Colon (tissue), 2 donors: ENCODE measurements around the gene KRTAP10-10.
"Not testable (repeated sequence)": the region's sequence is repeated elsewhere in the genome, so short reads cannot be mapped to it uniquely, and the experiment has no call there.

ENCODE experiments used
- FAIRE-seq: peaks from 2 replicates; lab custom pipeline; 2012; peaks lifted over from hg19 to GRCh38; lab: Jason Lieb, UNC
- donor health status: control.
- donor health status: control.

The KRTAP10-10 gene, protein sequence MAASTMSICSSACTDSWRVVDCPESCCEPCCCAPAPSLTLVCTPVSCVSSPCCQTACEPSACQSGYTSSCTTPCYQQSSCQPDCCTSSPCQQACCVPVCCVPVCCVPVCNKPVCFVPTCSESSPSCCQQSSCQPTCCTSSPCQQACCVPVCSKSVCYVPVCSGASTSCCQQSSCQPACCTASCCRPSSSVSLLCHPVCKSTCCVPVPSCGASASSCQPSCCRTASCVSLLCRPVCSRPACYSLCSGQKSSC

DNA sequence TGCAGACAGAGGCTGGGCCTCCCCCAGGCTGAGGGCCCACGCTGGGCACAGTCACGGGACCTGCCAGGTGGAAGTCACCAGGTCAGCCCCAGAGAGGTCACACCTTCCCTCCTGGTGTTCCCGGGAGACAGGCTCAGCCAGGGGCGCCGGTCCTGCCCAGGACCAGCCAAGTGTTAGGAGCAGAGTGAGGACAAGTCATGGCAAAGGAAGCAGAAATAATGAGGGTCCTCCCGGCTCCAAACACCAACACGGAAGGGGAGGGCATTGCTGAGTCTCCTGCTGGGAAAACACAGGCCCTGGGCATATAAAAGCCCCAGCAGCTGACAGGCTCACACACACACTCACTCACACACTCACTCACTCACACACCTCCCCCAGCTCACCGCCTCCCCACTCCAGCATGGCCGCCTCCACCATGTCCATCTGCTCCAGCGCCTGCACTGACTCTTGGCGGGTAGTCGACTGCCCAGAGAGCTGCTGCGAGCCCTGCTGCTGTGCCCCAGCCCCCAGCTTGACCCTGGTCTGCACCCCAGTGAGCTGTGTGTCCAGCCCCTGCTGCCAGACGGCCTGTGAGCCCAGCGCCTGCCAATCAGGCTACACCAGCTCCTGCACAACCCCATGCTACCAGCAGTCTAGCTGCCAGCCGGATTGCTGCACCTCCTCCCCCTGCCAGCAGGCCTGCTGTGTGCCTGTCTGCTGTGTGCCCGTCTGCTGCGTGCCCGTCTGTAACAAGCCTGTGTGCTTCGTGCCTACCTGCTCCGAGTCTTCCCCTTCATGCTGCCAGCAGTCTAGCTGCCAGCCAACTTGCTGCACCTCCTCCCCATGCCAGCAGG is at the start of gene KRTAP10-10:
TSS of gene KRTAP10-10 (plus strand) at position 339 of the 833 bp plus-strand sequence. CDS start at position 401, 62 bp downstream.
- FAIRE-seq = no peak

GRCh38 chr21:44589094-44589493 is 48.1 kb upstream of the KRTAP10-10 start:
- FAIRE-seq = no peak

DNA sequence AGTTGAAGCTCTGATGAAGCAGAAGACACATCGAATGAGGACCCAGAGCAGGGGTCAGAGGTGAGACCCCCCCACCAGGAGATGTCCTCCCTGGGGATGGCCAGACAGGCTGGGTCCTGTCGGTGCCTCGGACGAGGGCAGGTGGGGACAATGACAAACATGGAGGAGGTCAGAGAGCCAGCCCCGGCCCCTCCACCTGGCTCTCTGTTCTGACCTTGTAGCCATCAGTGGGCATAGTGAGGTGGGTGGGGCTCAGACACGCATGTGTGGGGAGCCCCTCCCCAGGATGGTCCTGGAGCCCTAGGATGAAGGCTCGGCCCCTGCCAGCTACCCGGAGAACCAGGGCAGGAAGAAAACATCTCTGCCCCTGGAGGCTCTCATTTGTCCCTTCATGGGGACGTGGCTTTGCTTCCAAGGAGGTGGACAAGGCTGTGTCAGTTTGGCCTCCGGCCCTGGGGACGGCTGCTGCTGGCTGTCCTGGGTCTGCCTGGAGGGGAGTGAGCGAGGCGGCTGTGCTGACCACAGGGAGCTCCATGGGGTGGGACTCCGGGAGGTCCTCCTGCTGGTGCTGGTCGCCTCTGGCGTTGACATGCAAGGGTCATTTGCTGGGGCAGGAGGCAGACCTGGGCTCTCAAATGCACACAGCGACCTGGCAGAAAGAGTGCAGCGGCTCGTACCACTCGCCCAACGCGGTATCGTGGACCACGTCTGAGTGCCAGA is 47.4 kb upstream of the KRTAP10-10 start:
- no peak for FAIRE-seq

DNA sequence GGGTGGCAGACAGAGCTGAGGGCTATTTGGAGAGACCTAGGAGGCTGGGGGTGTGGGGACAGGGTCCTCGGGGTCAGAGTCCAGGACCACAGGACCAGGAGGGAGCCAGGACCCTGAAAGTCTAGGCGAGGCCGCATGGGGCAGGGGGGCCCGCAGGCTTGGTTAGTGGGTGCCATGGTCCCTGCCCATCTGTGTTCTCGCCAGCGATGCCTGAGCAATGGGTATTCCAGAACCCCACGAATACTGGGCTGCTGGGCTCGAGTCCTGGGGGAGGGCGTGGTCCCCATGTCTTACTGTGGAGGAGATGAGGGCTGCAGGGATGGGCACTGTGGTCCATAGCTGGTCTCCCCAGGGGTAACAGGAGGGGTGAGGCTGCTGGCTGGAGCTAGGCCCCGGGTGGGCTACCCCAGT is 46.8 kb upstream of the KRTAP10-10 start:
- FAIRE-seq = no peak

DNA sequence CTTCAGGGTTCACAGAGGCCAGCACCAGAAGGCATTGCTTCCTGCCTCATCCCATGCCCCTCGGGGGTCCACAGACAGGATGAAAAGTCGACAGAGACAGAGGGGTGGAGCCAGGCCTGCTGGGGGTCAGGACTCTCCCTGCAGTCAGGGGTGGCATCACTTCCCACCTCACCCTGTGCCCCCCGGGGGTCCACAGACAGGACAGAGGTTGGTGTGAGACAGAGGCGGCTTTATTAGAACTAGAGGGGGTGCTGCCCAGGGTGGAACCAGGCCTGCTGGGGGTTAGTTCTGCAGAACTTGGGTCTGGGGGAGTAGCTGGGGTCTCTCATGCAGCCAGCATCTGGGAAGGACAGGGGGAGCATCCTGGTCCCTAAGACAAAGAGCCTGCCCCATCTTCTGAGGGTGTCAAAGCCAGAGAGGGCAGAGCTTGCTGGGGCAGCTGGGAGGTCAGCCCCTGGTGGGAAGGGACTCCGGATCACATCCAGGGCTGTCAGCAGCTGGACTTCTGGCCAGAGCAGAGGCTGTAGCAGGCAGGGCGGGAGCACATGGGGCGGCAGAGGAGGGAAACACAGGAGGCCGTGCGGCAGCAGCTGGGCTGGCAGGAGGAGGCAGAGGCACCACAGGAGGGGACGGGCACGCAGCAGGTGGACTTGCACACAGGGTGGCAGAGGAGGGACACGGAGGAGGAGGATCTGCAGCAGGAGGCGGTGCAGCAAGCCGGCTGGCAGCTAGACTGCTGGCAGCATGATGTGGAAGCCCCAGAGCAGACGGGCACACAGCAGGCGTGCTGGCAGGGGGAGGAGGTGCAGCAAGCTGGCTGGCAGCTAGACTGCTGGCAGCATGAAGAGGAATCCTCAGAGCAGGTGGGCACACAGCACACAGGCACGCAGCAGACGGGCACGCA is 46.0 kb upstream of the KRTAP10-10 start:
- FAIRE-seq = not testable (repeated sequence)

GRCh38 chr21:44591801-44592130 is 45.4 kb upstream of the KRTAP10-10 start:
- FAIRE-seq = not testable (repeated sequence)

DNA sequence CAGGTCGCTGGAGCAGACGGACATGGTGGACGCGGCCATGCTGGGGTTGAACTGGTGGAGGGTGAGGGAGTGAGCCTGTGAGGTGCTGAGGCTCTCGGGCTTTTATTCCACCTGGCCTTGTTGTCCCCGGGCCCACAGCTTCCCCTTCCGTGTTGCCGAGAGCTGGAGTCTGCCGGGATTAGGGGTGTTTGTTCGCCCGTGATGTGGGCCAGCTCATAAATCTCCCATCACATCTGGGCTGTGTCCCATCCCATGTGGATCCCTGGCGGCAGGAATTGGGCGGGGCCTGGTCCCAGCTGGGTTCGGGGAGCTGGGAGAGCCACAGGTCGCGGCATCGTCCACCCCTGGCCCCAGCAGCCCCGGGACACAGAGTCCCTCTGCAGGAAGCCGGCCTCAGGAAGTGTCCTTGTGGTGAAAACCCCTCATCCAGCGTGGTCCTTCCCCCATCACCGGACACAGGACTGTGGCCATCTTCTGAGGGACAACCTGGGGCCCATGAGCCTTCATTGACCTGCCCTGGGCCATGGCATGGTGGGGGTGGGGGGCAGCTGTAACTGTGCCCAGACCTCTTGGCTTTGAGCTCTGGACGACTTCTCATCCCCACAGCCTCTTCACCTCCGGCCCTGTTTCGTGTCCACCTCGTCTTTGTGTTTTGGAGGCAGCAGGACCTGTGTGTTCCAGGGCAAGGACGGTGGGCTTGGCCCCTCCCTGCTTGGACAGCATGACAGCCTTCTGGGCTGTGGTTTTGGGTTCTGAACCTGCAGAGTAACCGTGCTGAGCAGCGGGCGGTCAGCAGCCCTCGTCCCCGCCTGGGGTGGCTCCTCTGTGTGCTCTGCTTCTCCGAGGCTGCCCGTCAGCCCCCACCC is 44.5 kb upstream of the KRTAP10-10 start, which contains the start of gene KRTAP10-6:
TSS of gene KRTAP10-6 (minus strand) at position 60 of the 866 bp plus-strand sequence. CDS start at position 39, 21 bp downstream.
- no peak for FAIRE-seq

DNA sequence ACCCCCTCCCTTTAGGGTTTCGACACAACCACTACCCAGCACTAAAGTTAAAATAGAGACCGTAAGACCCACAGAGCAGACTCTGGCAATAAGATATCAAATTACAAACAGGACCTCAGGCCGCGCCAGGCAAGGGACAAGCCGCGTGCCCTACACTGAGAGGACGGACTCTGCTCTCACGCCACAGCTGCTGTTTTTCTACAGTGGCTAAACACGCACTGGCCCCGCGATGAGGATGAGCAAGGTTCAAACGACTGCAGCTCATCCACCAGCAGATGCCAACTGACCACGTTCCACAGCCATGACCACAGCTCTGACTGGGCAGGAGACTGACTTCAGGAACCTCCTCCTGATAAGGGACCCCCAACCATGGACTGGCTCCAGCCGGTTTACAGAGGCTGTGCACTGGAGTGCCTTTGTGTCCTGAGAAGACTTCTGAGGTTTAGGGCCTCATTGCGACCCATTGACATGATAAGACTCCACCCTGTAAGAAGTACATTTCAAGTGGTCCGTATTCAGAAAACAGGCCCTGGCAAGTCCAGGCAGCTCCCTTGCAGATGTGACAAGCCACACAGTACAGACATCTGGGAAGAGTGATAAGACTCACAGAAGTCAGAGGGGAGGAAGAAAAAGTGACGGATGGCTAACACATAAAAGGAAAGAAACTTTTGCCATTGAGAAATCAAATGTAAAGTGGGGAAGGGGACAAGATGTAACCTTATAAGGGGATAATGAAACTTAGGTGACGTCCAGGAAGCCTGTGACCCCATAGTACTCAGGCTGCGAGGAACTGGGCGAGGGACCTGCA is 43.4 kb upstream of the KRTAP10-10 start:
- FAIRE-seq = no peak

GRCh38 chr21:44594406-44594916 is 42.7 kb upstream of the KRTAP10-10 start:
- no peak for FAIRE-seq

DNA sequence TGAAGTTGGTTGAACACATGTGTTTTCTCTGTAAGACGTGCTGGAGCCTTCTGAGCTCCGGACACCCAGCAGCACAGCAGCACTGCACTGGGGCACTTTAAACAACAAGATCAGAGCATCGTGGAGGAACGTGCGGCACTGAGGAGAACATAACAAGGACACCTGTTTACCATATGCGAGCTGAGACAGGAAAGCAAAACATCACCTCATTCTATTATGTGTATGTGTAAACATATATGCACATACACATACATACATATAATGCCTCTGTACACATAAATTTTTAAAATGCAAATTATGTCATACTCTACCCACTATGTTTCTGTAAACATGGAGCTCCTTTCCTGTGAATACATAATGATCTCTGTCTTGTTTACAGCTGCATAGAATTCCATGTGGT is 41.6 kb upstream of the KRTAP10-10 start:
- FAIRE-seq = no peak

GRCh38 chr21:44596068-44596725 is 41.0 kb upstream of the KRTAP10-10 start:
- no peak for FAIRE-seq

GRCh38 chr21:44598061-44598460 is 39.1 kb upstream of the KRTAP10-10 start:
- no peak for FAIRE-seq

DNA sequence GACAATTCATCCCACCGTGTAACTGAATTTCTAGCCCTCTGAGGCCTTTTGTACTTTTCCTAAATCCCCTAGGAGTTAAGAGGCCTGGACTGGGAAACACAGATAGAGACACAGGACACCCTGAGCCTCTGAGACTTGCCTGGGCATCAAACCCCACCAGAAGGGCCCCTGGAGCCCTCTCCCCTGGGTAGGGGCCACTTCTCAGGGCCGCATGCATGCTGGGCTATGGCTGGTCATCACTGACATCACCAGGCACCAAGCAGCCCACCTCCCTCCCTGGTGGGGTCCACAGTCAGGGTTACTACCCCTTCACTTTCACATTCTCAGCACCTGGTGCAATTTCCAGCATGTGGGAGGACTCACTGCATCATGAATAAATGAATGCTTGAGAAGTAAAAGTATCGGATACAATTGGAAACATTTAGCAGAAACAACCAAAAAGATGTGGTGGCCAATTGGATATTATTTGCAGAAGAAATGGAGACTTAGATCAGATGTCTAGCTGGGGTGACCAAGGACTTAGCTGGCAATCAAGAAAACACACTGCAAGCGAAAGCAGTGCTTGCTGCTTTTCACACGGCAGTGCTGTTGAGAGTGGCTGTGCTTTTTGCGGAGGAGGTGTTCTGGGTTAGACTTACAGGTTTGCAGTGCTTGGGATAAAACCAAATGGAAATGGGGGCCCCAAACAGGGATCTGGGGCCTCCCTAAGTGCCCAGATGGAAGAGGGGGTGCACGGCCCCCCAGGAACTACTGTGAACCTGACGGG is 37.7 kb upstream of the KRTAP10-10 start:
- no peak for FAIRE-seq

DNA sequence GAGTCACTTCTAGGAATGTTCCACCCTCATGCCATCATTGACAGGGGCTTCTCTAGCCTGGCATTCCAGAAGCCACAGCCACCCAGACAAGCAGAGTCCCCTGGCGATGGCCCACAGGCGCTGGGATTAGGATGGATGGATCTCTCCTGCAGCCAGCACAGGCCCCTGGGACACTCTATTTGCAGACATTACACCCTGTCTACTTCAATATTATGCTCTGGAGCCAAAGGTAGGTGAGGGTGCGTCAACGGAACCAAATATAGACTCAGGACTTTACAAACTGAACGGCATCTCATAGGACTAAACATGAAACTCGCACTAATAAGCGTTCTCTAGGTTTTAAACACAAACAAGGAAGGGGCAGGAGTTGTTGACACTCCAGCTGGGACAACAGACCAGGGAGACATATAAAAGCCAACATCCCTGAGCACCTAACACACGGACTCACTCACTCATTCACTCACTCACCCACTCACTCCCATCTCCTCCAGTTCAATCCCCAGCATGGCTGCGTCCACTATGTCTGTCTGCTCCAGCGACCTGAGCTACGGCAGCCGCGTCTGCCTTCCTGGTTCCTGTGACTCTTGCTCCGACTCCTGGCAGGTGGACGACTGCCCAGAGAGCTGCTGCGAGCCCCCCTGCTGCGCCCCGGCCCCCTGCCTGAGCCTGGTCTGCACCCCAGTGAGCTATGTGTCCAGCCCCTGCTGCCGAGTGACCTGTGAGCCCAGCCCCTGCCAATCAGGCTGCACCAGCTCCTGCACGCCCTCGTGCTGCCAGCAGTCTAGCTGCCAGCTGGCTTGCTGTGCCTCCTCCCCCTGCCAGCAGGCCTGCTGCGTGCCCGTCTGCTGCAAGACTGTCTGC is 36.8 kb upstream of the KRTAP10-10 start, which contains the start of gene KRTAP10-7:
TSS of gene KRTAP10-7 (plus strand) at position 480 of the 861 bp plus-strand sequence. CDS start at position 505, 25 bp downstream.
- FAIRE-seq = not testable (repeated sequence)

DNA sequence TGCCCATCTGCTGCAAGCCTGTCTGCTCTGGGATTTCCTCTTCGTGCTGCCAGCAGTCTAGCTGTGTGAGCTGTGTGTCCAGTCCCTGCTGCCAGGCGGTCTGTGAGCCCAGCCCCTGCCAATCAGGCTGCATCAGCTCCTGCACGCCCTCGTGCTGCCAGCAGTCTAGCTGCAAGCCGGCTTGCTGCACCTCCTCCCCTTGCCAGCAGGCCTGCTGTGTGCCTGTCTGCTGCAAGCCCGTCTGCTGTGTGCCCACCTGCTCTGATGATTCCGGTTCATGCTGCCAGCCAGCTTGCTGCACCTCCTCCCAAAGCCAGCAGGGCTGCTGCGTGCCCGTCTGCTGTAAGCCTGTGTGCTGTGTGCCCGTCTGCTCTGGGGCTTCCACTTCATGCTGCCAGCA is 36.1 kb upstream of the KRTAP10-10 start:
- FAIRE-seq = not testable (repeated sequence)

GRCh38 chr21:44601596-44602462 is 35.3 kb upstream of the KRTAP10-10 start:
- no peak for FAIRE-seq
